ENCODE results near the gene DUSP3. TPM values are rescaled to one million over a fixed set of nuclear protein-coding genes. Genes with fewer than 3 reads are reported as not detected.

The DUSP3 gene
- total RNA-seq, 1 donor from 2014 or later: 100.0 TPM

- ATAC-seq: peak; percentile 14
- Histone ChIP-seq H3K36me3 (no peaks in the 10 kb centered on the region), H3K4me1 (peaks cover 3% of the 10 kb centered on the region), H3K9me3 (no peaks in the 10 kb centered on the region), H3K27me3 (no peaks in the 10 kb centered on the region), H3K27ac (no peak overlapping the region), H3K4me3 (no peak overlapping the region)
- peak; percentile 40 for DNase-seq
- TF ChIP-seq, protein P1, sequence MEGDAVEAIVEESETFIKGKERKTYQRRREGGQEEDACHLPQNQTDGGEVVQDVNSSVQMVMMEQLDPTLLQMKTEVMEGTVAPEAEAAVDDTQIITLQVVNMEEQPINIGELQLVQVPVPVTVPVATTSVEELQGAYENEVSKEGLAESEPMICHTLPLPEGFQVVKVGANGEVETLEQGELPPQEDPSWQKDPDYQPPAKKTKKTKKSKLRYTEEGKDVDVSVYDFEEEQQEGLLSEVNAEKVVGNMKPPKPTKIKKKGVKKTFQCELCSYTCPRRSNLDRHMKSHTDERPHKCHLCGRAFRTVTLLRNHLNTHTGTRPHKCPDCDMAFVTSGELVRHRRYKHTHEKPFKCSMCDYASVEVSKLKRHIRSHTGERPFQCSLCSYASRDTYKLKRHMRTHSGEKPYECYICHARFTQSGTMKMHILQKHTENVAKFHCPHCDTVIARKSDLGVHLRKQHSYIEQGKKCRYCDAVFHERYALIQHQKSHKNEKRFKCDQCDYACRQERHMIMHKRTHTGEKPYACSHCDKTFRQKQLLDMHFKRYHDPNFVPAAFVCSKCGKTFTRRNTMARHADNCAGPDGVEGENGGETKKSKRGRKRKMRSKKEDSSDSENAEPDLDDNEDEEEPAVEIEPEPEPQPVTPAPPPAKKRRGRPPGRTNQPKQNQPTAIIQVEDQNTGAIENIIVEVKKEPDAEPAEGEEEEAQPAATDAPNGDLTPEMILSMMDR (IDR thresholded peaks at IDR 0.05): no peak
- intact Hi-C loops (cut with DNase I): no loop called here
Observed at GRCh38 chr17:43822570-43823190, 43.9 kb upstream of the DUSP3 start.

DNA sequence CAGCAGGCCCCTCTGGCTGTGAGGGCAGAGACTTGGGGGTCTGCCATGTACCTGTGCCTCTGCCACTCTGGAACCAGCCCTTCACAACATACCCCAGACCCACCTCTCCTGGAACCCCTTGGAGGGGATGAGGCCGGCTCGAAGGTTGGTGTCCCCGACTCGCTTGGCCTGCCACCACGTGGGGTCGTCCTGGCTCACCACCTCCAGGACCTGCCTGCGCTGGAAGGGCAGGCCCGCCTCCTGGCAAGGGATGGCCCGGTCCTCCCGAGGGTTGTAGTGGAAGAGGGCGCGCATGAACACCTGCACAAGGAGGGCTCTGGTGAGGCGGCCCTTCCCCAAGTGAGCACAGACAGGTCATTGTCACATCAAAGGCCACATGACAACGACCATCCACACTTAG, 42.0 kb upstream of the DUSP3 start:
- TF ChIP-seq, protein P1 (IDR thresholded peaks at IDR 0.05): no peak
- Histone ChIP-seq H3K4me3 (no peak overlapping the region), H3K36me3 (no peaks in the 10 kb centered on the region), H3K4me1 (peaks cover 3% of the 10 kb centered on the region), H3K27me3 (no peaks in the 10 kb centered on the region), H3K27ac (no peak overlapping the region), H3K9me3 (no peaks in the 10 kb centered on the region)
- DNase-seq (no peak), ATAC-seq (no peak)
- intact Hi-C loops (cut with DNase I): no loop called here

DNA sequence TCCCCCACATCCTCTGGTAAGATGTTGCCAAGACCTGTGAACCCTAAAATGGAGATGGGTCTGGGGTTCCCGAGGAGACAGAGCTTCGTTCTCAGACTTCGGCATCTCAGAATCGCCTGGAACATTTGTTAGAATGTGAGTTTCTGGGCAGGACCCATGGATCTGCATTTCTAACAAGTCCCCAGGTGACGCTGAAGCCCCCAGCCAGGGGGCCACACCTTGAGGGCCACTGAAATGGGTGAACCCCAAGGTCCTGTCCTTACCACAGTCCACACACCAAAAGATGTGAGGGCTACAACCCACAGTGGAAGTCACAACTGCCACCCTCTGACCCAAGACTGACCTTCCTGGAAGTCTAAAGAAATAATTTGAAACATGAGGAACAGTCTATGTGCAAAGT, 40.2 kb upstream of the DUSP3 start:
- ATAC-seq (no peak), DNase-seq (no peak)
- TF ChIP-seq, protein P1 (IDR thresholded peaks at IDR 0.05): no peak

DNA sequence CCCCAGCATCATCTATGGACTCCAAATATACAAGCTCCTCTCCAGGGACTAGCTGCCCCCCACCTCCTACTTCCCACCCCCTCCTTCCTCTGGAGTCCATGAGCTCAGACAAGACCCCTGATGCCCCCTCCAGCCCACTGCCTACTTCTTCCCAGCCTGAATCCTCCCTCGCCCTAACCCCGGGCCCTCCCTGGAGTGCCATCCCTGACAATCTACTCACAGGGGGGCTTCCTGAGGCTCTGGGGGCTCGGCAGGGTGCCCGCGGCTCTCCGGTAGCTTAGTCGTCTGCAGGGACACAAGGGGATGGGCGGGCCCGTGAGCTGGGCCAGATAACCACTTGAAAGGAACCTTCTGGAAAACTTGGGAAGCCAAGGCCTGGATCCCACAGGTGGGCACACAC, 39.0 kb upstream of the DUSP3 start:
- Histone ChIP-seq H3K27ac (no peak overlapping the region), H3K4me3 (no peak overlapping the region), H3K27me3 (no peaks in the 10 kb centered on the region), H3K9me3 (no peaks in the 10 kb centered on the region), H3K36me3 (no peaks in the 10 kb centered on the region), H3K4me1 (no peaks in the 10 kb centered on the region)
- no peak for ATAC-seq
- intact Hi-C loops (cut with DNase I): no loop called here
- DNase-seq: no peak
- TF ChIP-seq, protein P1 (IDR thresholded peaks at IDR 0.05): no peak

More for the DNA sequence above, 40.2 kb upstream of the DUSP3 start:
- no peak overlapping the region for H3K27ac ChIP-seq
- H3K36me3 ChIP-seq: no peaks in the 10 kb centered on the region
- no peaks in the 10 kb centered on the region for H3K9me3 ChIP-seq
- H3K4me3 ChIP-seq: no peak overlapping the region
- peaks cover 3% of the 10 kb centered on the region for H3K4me1 ChIP-seq
- intact Hi-C loops (cut with DNase I): no loop called here
- H3K27me3 ChIP-seq: no peaks in the 10 kb centered on the region

- no peaks in the 10 kb centered on the region for H3K36me3 ChIP-seq
- no peaks in the 10 kb centered on the region for H3K4me1 ChIP-seq
- DNase-seq (no peak), ATAC-seq (no peak)
- no peaks in the 10 kb centered on the region for H3K9me3 ChIP-seq
- intact Hi-C loops (cut with DNase I): no loop called here
- no peak overlapping the region for H3K27ac ChIP-seq
- H3K4me3 ChIP-seq: no peak overlapping the region
- H3K27me3 ChIP-seq: no peaks in the 10 kb centered on the region
- TF ChIP-seq, protein P1 (IDR thresholded peaks at IDR 0.05): no peak
Observed at GRCh38 chr17:43816336-43817320, 37.9 kb upstream of the DUSP3 start.
